ENCODE measurements around the gene GNAQ. TPM values are rescaled to one million over a fixed set of nuclear protein-coding genes. Genes with fewer than 3 reads are reported as not detected.

The GNAQ gene
- total and polyA plus RNA-seq, 2 of the 4 experiments (the other 2 are of a cell fraction), result 23.1 to 50.7 TPM

GRCh38 chr9:77876091-77876490 lies 155.5 kb downstream of the GNAQ start:
- intact Hi-C loops (cut with micrococcal nuclease) (no loop called here), in situ Hi-C loops (cut with MboI; ENCODE audit: low sequenced_read_pairs) (no loop called here), dilution Hi-C loops (cut with HindIII; ENCODE audit: low sequenced_read_pairs, unreplicated experiment) (no loop called here)
- no peak for TF ChIP-seq MAFK (IDR thresholded peaks at IDR 0.05; ENCODE audit: low read depth, low read length)
- no peak for TF ChIP-seq SMC3 (IDR thresholded peaks at IDR 0.05; ENCODE audit: low read depth, low read length)
- no peak for TF ChIP-seq RFX5 (IDR thresholded peaks at IDR 0.05; ENCODE audit: low read depth, low read length)
- TF ChIP-seq CHD1 (IDR thresholded peaks at IDR 0.05; ENCODE audit: low read depth, low read length), result no peak
- no peak for TF ChIP-seq POLR2A (IDR thresholded peaks at IDR 0.05; ENCODE audit: low read depth, low read length)
- TF ChIP-seq, protein P1, sequence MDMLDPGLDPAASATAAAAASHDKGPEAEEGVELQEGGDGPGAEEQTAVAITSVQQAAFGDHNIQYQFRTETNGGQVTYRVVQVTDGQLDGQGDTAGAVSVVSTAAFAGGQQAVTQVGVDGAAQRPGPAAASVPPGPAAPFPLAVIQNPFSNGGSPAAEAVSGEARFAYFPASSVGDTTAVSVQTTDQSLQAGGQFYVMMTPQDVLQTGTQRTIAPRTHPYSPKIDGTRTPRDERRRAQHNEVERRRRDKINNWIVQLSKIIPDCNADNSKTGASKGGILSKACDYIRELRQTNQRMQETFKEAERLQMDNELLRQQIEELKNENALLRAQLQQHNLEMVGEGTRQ (IDR thresholded peaks at IDR 0.05; ENCODE audit: low read depth, low read length), result no peak
- TF ChIP-seq, protein P2, sequence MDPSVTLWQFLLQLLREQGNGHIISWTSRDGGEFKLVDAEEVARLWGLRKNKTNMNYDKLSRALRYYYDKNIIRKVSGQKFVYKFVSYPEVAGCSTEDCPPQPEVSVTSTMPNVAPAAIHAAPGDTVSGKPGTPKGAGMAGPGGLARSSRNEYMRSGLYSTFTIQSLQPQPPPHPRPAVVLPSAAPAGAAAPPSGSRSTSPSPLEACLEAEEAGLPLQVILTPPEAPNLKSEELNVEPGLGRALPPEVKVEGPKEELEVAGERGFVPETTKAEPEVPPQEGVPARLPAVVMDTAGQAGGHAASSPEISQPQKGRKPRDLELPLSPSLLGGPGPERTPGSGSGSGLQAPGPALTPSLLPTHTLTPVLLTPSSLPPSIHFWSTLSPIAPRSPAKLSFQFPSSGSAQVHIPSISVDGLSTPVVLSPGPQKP (IDR thresholded peaks at IDR 0.05; ENCODE audit: borderline replicate concordance, low read depth, low read length), result no peak
- no peak for TF ChIP-seq MAZ (IDR thresholded peaks at IDR 0.05; ENCODE audit: borderline replicate concordance, low read depth, low read length)
- TF ChIP-seq FOS (IDR thresholded peaks at IDR 0.05; ENCODE audit: low read depth, low read length), result no peak
- no peak for TF ChIP-seq NFE2L2 (IDR thresholded peaks at IDR 0.05; ENCODE audit: low read depth, low read length)
- TF ChIP-seq, protein P3, sequence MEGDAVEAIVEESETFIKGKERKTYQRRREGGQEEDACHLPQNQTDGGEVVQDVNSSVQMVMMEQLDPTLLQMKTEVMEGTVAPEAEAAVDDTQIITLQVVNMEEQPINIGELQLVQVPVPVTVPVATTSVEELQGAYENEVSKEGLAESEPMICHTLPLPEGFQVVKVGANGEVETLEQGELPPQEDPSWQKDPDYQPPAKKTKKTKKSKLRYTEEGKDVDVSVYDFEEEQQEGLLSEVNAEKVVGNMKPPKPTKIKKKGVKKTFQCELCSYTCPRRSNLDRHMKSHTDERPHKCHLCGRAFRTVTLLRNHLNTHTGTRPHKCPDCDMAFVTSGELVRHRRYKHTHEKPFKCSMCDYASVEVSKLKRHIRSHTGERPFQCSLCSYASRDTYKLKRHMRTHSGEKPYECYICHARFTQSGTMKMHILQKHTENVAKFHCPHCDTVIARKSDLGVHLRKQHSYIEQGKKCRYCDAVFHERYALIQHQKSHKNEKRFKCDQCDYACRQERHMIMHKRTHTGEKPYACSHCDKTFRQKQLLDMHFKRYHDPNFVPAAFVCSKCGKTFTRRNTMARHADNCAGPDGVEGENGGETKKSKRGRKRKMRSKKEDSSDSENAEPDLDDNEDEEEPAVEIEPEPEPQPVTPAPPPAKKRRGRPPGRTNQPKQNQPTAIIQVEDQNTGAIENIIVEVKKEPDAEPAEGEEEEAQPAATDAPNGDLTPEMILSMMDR (conservative IDR thresholded peaks at IDR 0.05; ENCODE audit: low read depth, low read length), result no peak
- TF ChIP-seq RAD21 (IDR thresholded peaks at IDR 0.05; ENCODE audit: low read length), result no peak
- TF ChIP-seq RCOR1 (IDR thresholded peaks at IDR 0.05; ENCODE audit: insufficient replicate concordance, low read length), result no peak
- no peak for TF ChIP-seq CEBPB (IDR thresholded peaks at IDR 0.05; ENCODE audit: low read depth, low read length)
- no peak for TF ChIP-seq MXI1 (IDR thresholded peaks at IDR 0.05; ENCODE audit: borderline replicate concordance, low read depth, low read length)
- TF ChIP-seq BHLHE40 (IDR thresholded peaks at IDR 0.05; ENCODE audit: low read depth, low read length), result no peak
- Histone ChIP-seq H4K91ac (ENCODE audit: insufficient read depth, low read depth, low read length) (no peak overlapping the region), H3K36me3 (ENCODE audit: control insufficient read depth, insufficient read depth, low read length) (no peaks in the 10 kb centered on the region), H3K79me1 (ENCODE audit: low read depth in 1 of 2, low read length in 2 of 2) (peaks cover 31 to 36% of the 10 kb centered on the region in 2 experiments; a peak in 3 of 4 replicates), H3K4ac (ENCODE audit: low read depth, low read length) (no peak overlapping the region), H3K9me1 (ENCODE audit: insufficient read depth, low read length) (peaks cover 3% of the 10 kb centered on the region; the same call in 1 of the 2 replicates), H3K14ac (replicated peaks; ENCODE audit: low read depth, low read length) (no peak overlapping the region), H3K9ac (ENCODE audit: low read depth, low read length) (no peak overlapping the region; the same call in 1 of the 2 replicates), H4K5ac (ENCODE audit: low read depth, low read length) (no peak overlapping the region), H2BK5ac (ENCODE audit: low read depth, low read length, poor library complexity, severe bottlenecking) (no peak overlapping the region), H4K20me1 (ENCODE audit: insufficient read depth, low read length) (peaks cover 3% of the 10 kb centered on the region; the same call in 1 of the 2 replicates), H2AK9ac (replicated peaks; ENCODE audit: low read depth, low read length, poor library complexity) (no peak overlapping the region), H2BK20ac (ENCODE audit: low read depth, low read length) (no peak overlapping the region), H2AK5ac (ENCODE audit: low read depth, low read length) (no peak overlapping the region), H3K4me3 (ENCODE audit: insufficient read depth, low read depth, low read length) (no peak overlapping the region), H2BK120ac (ENCODE audit: low read depth, low read length) (no peak overlapping the region), H3K27ac (ENCODE audit: insufficient read depth, low read length) (no peak overlapping the region), H3K4me2 (ENCODE audit: low read depth, low read length) (no peak overlapping the region), H2AFZ (replicated peaks; ENCODE audit: low read length, poor library complexity) (no peak overlapping the region), H3K27me3 (ENCODE audit: control insufficient read depth, insufficient read depth, low read length) (no peaks in the 10 kb centered on the region), H3K23ac (ENCODE audit: low read depth, low read length) (no peak overlapping the region), H3K18ac (ENCODE audit: low read depth, low read length) (no peak overlapping the region), H4K8ac (ENCODE audit: low read depth in 2 of 2, low read length in 2 of 2) (no peak overlapping the region), H3K9me3 (ENCODE audit: control insufficient read depth, insufficient read depth, low read length) (no peaks in the 10 kb centered on the region), H3K56ac (ENCODE audit: extremely low read depth, insufficient read depth, low read length) (no peak overlapping the region), H3K4me1 (ENCODE audit: control insufficient read depth, insufficient read depth, low read length) (peaks cover 3% of the 10 kb centered on the region; the same call in 1 of the 2 replicates), H2BK15ac (ENCODE audit: low read depth, low read length) (no peak overlapping the region)
- no TSS peak for BruUV-seq (replicated peaks)
- ChIA-PET CTCF (no interaction called here), POLR2A (ENCODE audit: unreplicated experiment) (no interaction called here)
- no peak; the same call in 1 of the 2 replicates for ATAC-seq (ENCODE audit: low read depth)
- DNase-seq, result no peak
- 0% methylated on average over 1 of the region's 2 CpGs; no CpG with 5 or more reads in 1 of the 2 experiments for WGBS, 2 experiments (ENCODE audit: extremely low coverage in 2 of 2, insufficient read length in 1 of 2)

Measured in IMR-90 (cell line).